GM19193 (cell line): ENCODE data around the gene CHRNA9.

Experiments
- POLR2A ChIP-seq: IDR thresholded peaks from 4 replicates; pipeline ENCODE4 v1.6.1; 2011; ENCODE audit not compliant: insufficient read depth, insufficient read length; ENCODE audit errors: extremely low read depth

CHRNA9 gene

DNA sequence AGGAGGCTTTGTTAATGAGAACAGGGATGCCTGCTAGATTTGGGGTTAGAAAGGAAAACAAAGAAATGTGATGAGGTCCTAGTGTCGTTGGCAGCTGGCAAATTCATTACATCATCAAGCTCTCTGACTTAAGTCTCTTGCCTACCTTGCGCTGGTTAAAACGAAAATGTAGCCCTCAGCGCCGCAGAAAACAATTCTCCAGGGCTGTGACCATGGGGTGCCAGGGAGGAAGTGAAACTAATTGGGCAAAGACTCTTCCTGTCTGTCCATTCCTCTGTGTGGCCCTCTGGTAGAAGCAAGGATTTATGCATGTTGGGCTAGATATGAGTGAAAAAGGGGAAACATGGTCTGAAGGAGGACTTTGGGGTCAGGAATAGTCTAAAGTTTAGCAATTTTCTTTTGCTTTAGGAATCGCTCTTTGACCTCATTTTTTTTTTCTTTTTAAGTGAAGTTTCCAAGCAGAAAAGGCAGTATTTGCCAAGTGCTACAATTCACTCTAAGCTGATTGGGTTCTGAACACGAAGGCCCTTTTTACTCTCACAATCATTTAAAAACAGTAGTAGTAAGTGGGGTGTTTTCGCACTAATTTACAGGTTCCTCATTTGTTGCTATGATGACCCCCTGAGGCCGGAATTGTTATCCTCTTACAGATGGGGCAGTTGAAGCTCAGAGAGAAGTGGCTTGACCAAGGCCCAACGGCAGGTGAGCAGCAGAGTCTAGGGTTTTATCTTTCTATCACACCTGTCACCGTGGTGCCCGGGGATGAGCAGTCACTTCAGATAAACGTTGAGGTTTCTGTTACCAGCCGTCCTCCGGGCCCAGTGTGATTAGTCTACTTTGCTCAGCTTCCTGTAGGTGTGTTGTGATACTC lies 27.3 kb upstream of the CHRNA9 start:
- no peak for TF ChIP-seq POLR2A

DNA sequence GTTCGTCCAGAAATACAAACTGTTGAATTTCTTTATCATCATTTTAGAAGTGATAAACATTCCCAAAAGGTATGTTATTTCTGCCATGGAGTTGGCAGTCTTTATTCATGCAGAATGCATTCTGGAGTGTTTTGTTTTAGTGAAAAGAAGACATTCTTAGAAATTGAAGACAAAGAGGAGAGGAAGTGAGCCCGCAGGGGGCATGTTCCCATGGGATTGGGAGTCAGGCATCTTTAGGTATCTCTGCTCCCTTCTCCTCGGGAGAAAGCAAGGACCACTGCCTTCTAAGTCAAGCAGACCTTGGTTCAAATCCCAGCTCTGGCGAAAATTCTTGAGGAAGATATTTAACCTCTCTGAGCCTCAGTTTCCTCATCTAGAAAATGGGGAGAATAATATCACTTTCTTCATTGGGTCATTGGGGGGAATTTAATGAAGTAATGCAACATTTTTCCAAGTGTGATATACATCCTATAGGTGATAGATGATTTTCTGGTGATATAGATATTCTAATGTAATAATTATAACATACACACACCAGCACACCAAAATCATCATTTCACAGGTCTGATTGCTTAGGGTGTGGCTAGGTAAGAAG lies 26.5 kb upstream of the CHRNA9 start:
- TF ChIP-seq POLR2A = no peak

DNA sequence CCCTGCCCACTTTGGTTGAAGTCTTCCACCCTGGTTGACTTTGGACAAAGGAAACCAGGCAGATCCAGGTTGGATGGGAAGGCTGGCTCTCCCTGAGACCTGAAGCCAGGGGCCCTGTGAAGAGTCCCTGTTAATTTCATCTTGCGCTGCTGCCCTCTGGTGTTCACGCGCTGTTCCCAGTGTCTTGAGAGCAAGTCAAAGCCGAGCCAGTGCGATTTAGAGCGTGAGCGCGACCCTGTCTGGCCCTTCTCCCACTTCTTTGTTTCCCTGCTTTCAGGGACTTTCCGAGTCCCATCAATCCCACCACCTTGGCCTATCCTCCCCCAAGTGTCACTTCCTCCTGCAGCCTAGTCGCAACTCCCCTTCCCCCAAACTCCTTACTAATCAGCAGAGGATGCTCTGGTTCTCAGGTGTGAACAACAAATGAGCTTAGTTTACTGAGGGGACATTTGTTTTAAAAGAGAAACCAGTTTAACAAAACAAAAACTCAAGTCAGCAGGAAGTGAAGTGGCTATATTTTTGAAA lies 25.8 kb upstream of the CHRNA9 start:
- TF ChIP-seq POLR2A = no peak

DNA sequence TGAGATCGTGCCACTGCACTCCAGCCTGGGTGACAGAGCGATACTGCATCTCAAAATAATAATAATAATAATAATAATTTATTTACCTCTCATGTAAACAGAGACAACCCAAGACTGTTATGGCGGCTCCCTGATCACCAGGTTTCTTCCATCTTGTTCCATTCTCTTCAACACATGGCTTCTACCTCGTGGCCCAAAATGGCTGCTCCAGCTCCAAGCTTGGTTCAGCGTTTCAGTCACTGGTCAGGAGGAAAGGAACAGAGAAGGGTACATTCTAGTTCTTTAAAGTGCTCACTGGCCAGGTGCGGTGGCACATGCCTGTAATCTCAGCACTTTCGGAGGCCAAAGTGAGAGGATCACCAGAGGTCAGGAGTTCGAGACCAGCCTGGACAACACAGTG lies 24.9 kb upstream of the CHRNA9 start:
- no peak for TF ChIP-seq POLR2A

DNA sequence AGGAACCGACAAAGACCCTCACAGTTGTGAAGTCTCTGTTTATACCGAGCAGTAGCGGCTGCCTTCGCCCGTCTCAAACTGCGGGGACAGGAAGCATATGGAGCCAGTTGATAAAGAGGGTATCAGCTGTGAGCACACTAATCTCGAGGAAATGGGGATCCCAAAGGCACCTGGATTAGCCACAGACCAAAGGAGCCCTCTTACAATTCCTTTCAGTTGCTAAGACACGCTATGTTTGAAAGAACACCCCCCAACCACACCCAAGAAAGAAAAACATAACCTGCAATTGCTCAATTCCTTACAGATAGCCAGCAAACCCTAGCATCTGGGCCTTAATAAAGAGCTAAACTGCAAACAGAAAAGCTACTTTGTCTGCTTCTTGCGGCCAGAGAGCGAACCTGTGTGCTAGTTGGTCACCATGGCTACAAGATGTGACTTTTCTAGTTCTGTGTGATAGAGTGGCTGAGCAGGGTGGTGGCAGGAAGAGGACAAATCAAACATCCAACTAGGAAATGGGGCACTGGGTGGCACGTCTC lies 23.3 kb upstream of the CHRNA9 start:
- TF ChIP-seq POLR2A = no peak

DNA sequence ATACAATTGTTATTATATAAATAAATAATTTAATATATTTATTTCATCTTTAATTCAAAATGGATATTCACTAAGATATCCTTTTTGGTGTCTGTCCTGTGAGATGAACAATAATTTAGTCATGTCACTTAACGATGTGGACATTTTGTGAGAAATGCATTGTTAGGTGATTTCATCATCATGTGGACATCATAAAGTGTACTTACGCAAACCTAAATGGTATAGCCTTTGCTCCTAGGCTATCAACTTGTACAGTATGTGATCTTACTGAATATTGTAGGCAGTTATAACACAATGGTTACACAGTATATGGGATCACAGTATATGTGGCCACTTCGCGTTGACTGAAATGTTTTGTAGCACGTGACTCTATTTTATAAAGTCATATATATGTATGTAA lies 20.2 kb upstream of the CHRNA9 start:
- no peak for TF ChIP-seq POLR2A

DNA sequence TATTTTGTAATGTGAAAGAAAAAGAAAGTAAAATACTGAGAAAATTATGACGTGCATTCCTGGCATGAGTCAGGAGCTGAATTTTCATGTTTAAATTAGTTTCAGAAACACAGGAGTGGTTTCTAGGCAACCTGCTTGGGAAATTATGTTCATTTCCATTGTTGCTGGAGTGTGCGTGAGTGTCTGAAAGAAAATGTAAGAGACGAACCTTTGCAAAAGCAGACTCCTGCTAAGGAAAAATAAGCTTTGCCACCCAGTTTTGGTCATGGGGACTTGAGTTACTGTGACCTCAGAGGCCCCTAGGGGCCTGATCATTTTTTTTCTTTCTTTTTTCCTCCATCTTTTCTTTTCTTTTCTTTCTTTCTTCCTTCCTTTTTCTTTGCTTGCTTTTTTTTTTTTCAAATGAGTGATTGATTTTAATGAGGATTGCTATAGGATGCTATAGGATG lies 18.8 kb upstream of the CHRNA9 start:
- TF ChIP-seq POLR2A = no peak

DNA sequence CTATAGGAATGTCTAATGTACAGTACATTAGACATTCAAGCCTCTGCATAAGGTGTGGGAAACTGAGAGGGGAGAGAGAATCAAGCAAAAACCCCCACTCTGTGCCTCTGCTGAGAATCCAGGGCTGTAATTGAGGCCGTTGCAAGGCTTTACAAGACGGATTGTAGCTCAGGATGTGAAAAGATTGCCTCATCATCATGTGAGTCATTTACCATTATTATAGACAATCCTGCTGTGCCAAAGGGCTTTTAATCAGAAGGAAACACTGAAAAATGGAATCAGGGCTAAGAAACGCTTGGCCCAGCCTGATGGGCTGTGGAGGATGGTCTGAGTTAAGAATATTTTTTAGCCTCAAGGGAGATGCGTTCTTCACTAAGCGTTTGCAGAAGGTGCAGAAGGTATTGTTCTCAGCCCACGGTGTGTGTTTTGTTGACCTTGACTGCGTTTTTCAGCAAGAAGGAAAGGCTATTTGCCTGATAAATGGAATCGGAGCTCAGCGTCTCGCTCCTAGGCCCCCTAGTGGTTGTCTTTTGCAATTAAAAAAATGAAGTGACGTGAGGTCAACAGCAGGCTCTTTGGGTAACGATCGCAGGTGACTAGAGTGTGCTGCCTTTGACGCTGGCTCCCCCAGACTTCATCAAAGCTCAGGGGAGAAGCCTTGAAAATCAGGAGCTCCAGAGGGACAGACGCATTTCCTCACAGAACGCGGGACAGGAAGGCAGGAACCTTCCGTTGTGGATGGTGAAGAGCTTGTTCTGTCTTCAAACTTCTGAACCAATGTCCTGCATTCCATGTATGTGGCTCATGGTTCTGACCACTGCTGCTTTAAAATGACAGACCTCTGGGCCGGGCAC lies 18.1 kb upstream of the CHRNA9 start:
- no peak for TF ChIP-seq POLR2A

DNA sequence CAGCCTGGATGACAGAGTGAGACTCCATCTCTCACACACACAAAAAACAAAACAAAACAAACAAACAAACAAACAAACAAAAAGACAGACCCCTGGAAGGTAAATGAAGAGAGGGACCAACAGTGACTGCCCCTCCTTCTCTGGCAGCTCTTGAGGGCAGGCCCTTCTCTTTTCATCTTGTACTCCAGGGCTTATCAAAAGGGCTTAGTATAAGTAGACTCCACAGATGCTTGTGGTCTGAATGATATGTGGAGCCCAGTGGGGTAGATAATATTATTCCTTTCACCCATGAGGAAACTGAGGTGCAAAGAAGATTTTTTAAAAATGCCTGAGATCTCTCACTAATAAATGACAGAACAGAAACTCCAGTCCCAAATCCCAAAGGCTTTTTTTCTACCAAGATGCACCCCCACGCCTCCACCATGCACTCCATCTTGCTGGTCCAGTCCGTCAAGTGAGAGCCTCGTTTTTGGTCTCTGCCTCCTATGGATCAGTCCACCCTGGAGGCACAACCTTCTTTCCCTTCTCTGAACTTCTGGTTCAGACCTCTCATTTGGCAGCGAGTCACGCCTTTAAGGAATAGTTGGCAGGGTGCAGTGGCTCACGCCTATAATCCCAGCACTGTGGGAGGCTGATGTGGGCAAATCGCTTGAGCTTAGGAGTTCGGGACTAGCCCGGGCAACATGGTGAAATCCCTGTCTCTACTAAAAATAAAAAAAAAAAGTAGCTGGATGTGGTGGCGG lies 17.0 kb upstream of the CHRNA9 start:
- no peak for TF ChIP-seq POLR2A

DNA sequence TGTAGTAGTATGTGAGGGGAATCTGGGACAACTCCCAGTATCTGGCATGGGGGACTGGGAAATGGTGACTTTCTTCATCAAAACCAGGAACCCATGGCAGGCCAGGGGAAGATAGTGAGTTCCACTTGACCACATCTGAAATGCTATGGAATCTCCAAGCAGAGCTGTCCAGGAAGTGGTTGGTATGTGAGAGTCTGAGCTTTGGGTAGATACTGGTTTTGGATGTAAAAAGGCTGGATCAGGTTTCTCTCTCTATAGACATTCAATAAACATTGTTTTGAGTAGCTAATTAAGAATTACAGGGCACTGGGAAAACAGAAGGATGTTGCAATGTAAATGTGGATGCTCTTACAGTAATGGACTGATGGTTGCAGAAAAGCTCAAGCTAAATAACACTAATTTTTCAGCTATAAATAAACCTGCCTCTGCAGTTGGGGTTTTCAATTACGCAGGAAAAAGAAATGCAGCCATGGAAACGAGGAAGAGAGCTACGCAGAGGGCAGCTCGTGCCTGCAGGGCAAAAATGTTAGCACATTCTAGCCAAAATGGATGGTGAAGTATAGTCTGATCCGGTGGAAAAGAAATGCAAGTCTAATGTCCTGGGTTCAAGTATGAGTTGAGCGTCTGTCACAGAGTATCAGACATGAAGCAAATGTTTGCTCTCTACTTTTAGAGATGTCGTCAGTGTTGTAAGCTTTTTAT lies 13.4 kb upstream of the CHRNA9 start:
- no peak for TF ChIP-seq POLR2A

DNA sequence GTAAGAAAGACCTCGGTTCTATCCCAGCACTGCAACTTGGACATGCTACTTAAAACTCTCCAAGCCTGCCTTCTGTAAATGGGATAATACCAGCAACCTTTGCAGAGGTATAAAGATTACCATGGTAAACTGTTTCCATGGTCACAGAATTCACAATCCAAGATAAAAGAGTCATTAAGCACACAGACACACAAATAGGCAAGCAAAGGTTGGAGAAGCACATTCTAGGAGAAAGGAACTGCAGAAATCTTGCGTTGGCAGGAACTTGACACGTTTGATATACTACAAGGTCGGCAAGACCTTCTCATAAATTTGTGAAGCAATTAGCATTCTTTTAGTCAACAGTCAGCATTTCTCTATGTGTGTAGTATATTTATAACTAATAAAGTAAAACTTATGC lies 12.3 kb upstream of the CHRNA9 start:
- no peak for TF ChIP-seq POLR2A

DNA sequence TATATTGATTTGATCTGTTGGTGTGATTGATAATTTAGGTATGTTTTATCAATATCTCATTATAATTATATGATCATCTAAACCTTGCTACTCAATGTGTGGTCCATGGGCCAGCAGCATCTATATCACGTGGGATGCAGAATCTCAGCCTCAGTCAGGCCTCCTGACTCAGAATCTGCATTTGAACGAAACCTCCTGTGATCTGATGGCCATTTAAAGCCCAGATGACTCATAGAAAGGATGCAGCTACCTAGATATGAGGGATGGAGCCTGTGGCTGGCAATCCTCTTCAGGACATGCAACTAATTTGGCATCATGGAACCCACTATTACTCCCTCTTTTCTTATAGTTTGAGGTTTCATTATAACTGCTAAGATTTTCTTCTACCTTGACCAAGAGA lies 11.3 kb upstream of the CHRNA9 start:
- no peak for TF ChIP-seq POLR2A

DNA sequence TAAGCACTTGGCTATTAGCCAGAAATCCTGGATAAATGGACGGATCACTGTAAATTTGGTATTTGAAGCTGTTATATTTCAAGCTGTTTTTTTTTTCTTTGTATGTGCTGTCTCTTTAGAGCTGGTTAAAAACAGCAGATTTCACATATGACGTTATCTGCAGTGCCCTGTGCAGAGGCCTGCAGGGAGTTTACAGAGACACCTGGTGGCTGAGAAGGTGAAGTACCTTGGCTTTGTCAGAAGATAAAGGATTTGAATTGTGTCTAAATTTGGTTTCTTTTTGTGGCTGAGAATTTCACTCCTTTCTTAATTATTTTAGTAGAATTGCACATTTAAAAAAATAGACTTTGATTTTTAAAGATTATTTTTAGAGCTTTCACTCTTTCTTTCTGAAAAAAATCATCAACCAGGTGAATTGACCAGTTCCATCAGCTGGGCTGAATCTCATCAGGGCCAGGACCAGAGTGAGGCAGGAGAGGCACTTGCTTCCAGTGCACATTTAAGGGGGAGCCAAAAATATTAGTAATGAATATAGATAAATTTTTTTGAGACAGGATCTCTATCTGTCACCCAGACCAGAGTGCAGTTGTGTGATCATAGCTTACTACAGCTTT lies 9.6 kb upstream of the CHRNA9 start:
- TF ChIP-seq POLR2A = no peak
